Endothelial cell of umbilical vein (primary cell): ENCODE data around the gene PVR. TPM values are rescaled to one million over a fixed set of nuclear protein-coding genes. Genes with fewer than 3 reads are reported as not detected.

ENCODE experiments used
- BruUV-seq: library from RNA; stranded (reverse); fragments of 400-500 nt; replicated peaks from 2 replicates; lab custom pipeline; 2021; lab: Mats Ljungman, UMichigan
- CTCF ChIA-PET: fragments of 300-600, 350-600 bp; sonication (Branson Sonifier 250); formaldehyde crosslinking; loops from one replicate; lab custom pipeline; 2021; ENCODE audit warnings: antibody characterized with exemption, inconsistent platforms; lab: Charles Lee
- POLR2A ChIA-PET: fragments of 300-600, 350-600 bp; sonication (Branson Sonifier 250); formaldehyde crosslinking; loops from one replicate; lab custom pipeline; 2021; ENCODE audit warnings: antibody characterized with exemption, inconsistent platforms; lab: Charles Lee
- DNase-seq: peaks from one replicate; pipeline ENCODE4 v3.0.0-alpha.2; 2011; ENCODE audit warnings: low read depth, low spot score
- FAIRE-seq: peaks from 2 replicates; lab custom pipeline; 2011; peaks lifted over from hg19 to GRCh38; lab: Jason Lieb, UNC
- H2AFZ ChIP-seq: 2 replicates; pipeline ENCODE4 v1.6.0; 2012; ENCODE audit warnings: low read depth, low read length, control low read depth, inconsistent platforms
- H3K27ac ChIP-seq: 2 replicates; pipeline ENCODE4 v1.5.1; 2011; ENCODE audit warnings: low read depth, mild to moderate bottlenecking, control low read depth, low read length, moderate library complexity; ENCODE audit not compliant: insufficient read depth
- H3K27me3 ChIP-seq, 2 experiments: 2 replicates each; pipeline versions ENCODE4 v1.6.0 to v1.6.1; 2011; ENCODE audit warnings: low read length in 2 of 2, mixed read lengths in 1 of 2; ENCODE audit not compliant: control insufficient read depth in 2 of 2, insufficient read depth in 2 of 2
- H3K36me3 ChIP-seq, 2 experiments: 2 replicates in 1 of 2; 3 replicates in 1 of 2; pipeline ENCODE4 v1.5.1; 2011; ENCODE audit warnings: low read length in 2 of 2, mild to moderate bottlenecking in 1 of 2, moderate library complexity in 1 of 2; ENCODE audit not compliant: control insufficient read depth in 2 of 2, insufficient read depth in 2 of 2; ENCODE audit errors: extremely low read depth in 1 of 2
- H3K4me1 ChIP-seq: 3 replicates; pipeline ENCODE4 v1.5.1; 2011; ENCODE audit warnings: mild to moderate bottlenecking, low read length; ENCODE audit not compliant: control insufficient read depth, insufficient read depth; ENCODE audit errors: extremely low read depth
- H3K4me2 ChIP-seq: 2 replicates; pipeline ENCODE4 v1.6.1; 2011; ENCODE audit warnings: low read length, control low read depth, mixed read lengths; ENCODE audit not compliant: insufficient read depth
- H3K4me3 ChIP-seq, 3 experiments: fragments of 200-600 bp in 1 of 3; sonication (generic), shearing (Covaris generic) in 1 of 3; replicated peaks in 1 of 3; 2 replicates each; pipeline ENCODE4 v1.5.1; 2011 to 2016; ENCODE audit warnings: control low read depth in 3 of 3, low read length in 3 of 3, mild to moderate bottlenecking in 2 of 3, inconsistent platforms in 1 of 3, low read depth in 1 of 3, moderate library complexity in 1 of 3; ENCODE audit not compliant: insufficient read depth in 1 of 3
- H3K79me2 ChIP-seq: 2 replicates; pipeline ENCODE4 v1.6.0; 2012; ENCODE audit warnings: low read length, inconsistent platforms; ENCODE audit not compliant: control insufficient read depth, insufficient read depth
- H3K9ac ChIP-seq: replicated peaks from 2 replicates; pipeline ENCODE3; 2011; ENCODE audit warnings: low read length, control low read depth; ENCODE audit not compliant: insufficient read depth; ENCODE audit errors: extremely low read depth
- H3K9me1 ChIP-seq: replicated peaks from 3 replicates; pipeline ENCODE4 v1.6.0; 2011; ENCODE audit warnings: mild to moderate bottlenecking, low read length; ENCODE audit not compliant: control insufficient read depth, insufficient read depth; ENCODE audit errors: extremely low read depth
- H3K9me3 ChIP-seq: replicated peaks from 2 replicates; pipeline ENCODE4 v1.5.1; 2012; ENCODE audit warnings: low read length, inconsistent platforms; ENCODE audit not compliant: control insufficient read depth, insufficient read depth
- H4K20me1 ChIP-seq: replicated peaks from 2 replicates; pipeline ENCODE3; 2011; ENCODE audit warnings: mild to moderate bottlenecking, low read length; ENCODE audit not compliant: control insufficient read depth, insufficient read depth; ENCODE audit errors: extremely low read depth
- EZH2 ChIP-seq: IDR thresholded peaks from 2 replicates; pipeline ENCODE4 v1.6.1; 2012; ENCODE audit warnings: borderline replicate concordance, low read depth, mild to moderate bottlenecking, moderate library complexity, low read length, inconsistent platforms; ENCODE audit not compliant: severe bottlenecking
- FOS ChIP-seq: IDR thresholded peaks from 2 replicates; pipeline ENCODE4 v1.6.1; 2011; ENCODE audit warnings: mild to moderate bottlenecking, low read length, moderate library complexity, borderline replicate concordance; ENCODE audit not compliant: insufficient read depth
- GATA2 ChIP-seq: IDR thresholded peaks from 2 replicates; pipeline ENCODE4 v1.7.0; 2011; ENCODE audit warnings: low read depth, mild to moderate bottlenecking, moderate library complexity, mixed read lengths, low read length; ENCODE audit not compliant: insufficient read length, insufficient read depth
- JUN ChIP-seq: IDR thresholded peaks from 2 replicates; pipeline ENCODE4 v1.6.1; 2011; ENCODE audit warnings: borderline replicate concordance, low read depth; ENCODE audit not compliant: insufficient read length, insufficient read depth
- MYC ChIP-seq: IDR thresholded peaks from one replicate; pipeline ENCODE4 v1.6.1; 2011; ENCODE audit warnings: mild to moderate bottlenecking, low read depth, low read length
- POLR2A ChIP-seq: IDR thresholded peaks from 2 replicates; pipeline ENCODE4 v1.6.1; 2012; ENCODE audit warnings: low read depth, mild to moderate bottlenecking, control low read depth, low read length
- POLR2AphosphoS5 ChIP-seq: IDR thresholded peaks from 2 replicates; pipeline ENCODE4 v1.6.1; 2012; ENCODE audit warnings: low read depth, mild to moderate bottlenecking, control low read depth, low read length, moderate library complexity; ENCODE audit not compliant: insufficient read depth
- dilution Hi-C: fragments of 300-500 bp; cut with MboI; formaldehyde crosslinking; loops from one replicate; pipeline ENCODE4 v1.15.0; 2019; ENCODE audit warnings: low sequenced_read_pairs; ENCODE audit not compliant: extremely low pct_ligation_motif_present
- intact Hi-C: fragments of 100-400 bp; cut with micrococcal nuclease; formaldehyde crosslinking; loops from one replicate; pipeline ENCODE4 v1.10.0; 2022
- polyA plus RNA-seq, 4 experiments: library from polyadenylated mRNA; depleted of rRNA in 3 of 4; stranded (reverse) in 3 of 4; unstranded in 1 of 4; fragments of >200 nt; gene quantifications; 2 replicates each; pipeline versions ENCODE4 v1.2.1 to v1.2.3, GENCODE V29; 2011 to 2012; ENCODE audit warnings: missing spikeins in 1 of 4
- total RNA-seq: library from RNA; stranded (reverse); gene quantifications from 2 replicates; pipeline ENCODE4 v1.2.3, GENCODE V29; 2021
- TF ChIP-seq, protein P1 (sequence below), 2 donors: IDR thresholded peaks; 1 replicate in 1 of 2; 2 replicates in 1 of 2; pipeline ENCODE4 v1.5.1; 2011; ENCODE audit warnings: low read length in 2 of 2, mild to moderate bottlenecking in 2 of 2, moderate library complexity in 2 of 2, control low read depth in 1 of 2, inconsistent platforms in 1 of 2, low read depth in 1 of 2; ENCODE audit not compliant: insufficient read depth in 1 of 2; ENCODE audit errors: extremely low read depth in 1 of 2
- TF ChIP-seq, protein P2 (sequence below): IDR thresholded peaks from 2 replicates; pipeline ENCODE4 v1.6.1; 2011; ENCODE audit not compliant: insufficient read depth, insufficient read length

PVR gene
- total and polyA plus RNA-seq, 2 donors (not counting 3 experiments of a cell fraction or from before 2014, with no cell fraction given) = 133 to 226 TPM

DNA sequence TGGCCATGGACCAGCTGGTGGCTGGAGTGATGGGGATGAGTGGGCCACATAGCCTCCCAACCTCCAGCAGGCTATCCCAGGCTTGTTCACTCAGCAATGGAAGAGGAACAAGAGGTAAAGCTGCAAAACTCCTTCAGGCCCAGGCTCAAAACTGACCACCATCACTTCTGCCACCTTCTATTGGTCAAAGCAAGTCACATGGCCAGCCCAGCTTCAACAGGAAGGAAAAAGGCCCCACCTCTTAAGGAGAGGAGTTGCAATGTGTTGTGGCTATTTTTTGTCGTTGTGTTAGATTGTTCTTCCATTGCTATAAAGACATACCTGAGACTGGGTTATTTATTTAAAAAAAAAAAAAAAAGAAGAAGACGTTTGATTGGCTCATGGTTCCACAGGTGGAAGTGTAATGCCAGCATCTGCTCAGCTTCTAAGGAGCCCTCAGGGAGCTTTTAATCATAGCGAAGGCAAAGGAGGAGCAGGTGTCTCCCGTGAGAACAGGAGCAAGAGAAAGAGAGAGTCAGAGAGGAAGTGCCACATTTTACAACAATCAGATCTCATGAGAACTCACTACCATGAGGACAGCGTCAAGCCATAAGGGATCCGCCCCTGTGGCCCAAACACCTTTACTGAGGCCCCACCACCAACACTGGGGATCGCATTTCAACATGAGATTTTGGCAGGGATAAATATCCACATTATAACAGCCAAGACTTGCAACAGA, 24.9 kb upstream of the PVR start:
- intact Hi-C loops (no loop called here), dilution Hi-C loops (no loop called here)
- no peaks in the 10 kb centered on the region for H3K9me3 ChIP-seq
- CTCF ChIA-PET = interaction anchor here (0.8 to 1.8 kb wide), 2 partner anchors 9 to 48 kb away, joined by 3 to 7 read pairs; no protein-coding TSS in a partner anchor
- no peak overlapping the region for H3K9ac ChIP-seq
- POLR2A ChIA-PET = no interaction called here
- no peaks in the 10 kb centered on the region for H3K79me2 ChIP-seq
- TF ChIP-seq EZH2 (no peak), POLR2A (no peak), MYC (no peak), GATA2 (no peak), FOS (no peak), JUN (no peak), POLR2AphosphoS5 (no peak)
- TF ChIP-seq, protein P1, sequence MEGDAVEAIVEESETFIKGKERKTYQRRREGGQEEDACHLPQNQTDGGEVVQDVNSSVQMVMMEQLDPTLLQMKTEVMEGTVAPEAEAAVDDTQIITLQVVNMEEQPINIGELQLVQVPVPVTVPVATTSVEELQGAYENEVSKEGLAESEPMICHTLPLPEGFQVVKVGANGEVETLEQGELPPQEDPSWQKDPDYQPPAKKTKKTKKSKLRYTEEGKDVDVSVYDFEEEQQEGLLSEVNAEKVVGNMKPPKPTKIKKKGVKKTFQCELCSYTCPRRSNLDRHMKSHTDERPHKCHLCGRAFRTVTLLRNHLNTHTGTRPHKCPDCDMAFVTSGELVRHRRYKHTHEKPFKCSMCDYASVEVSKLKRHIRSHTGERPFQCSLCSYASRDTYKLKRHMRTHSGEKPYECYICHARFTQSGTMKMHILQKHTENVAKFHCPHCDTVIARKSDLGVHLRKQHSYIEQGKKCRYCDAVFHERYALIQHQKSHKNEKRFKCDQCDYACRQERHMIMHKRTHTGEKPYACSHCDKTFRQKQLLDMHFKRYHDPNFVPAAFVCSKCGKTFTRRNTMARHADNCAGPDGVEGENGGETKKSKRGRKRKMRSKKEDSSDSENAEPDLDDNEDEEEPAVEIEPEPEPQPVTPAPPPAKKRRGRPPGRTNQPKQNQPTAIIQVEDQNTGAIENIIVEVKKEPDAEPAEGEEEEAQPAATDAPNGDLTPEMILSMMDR (IDR thresholded peaks at IDR 0.05; ENCODE audit: extremely low read depth in 1 of 2, insufficient read depth in 1 of 2, low read depth in 1 of 2, low read length in 2 of 2) = no peak
- TF ChIP-seq, protein P2, sequence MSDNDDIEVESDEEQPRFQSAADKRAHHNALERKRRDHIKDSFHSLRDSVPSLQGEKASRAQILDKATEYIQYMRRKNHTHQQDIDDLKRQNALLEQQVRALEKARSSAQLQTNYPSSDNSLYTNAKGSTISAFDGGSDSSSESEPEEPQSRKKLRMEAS = no peak
- FAIRE-seq (peak; percentile 31), DNase-seq (no peak)
- BruUV-seq = no TSS peak
- H3K9me1 ChIP-seq = no peaks in the 10 kb centered on the region
- H3K4me1 ChIP-seq = peaks cover 12% of the 10 kb centered on the region
- no peaks in the 10 kb centered on the region for H3K27me3 ChIP-seq
- H4K20me1 ChIP-seq = no peaks in the 10 kb centered on the region
- no peak overlapping the region for H3K27ac ChIP-seq
- H3K36me3 ChIP-seq = no peaks in the 10 kb centered on the region
- H3K4me2 ChIP-seq = no peak overlapping the region
- no peak overlapping the region for H3K4me3 ChIP-seq
- no peak overlapping the region for H2AFZ ChIP-seq
